NCI-H774 (cell line): Measurements from ENCODE around the gene OPCML.

Source experiments
- DNase-seq: peaks from one replicate; lab custom pipeline; 2025; lab: John Stamatoyannopoulos, UW

The OPCML gene

GRCh38 chr11:132848336-132848735, 684.0 kb downstream of the OPCML start:
- DNase-seq, result no peak

- DNase-seq, result no peak
Observed at GRCh38 chr11:132846075-132846474, 686.2 kb downstream of the OPCML start.

GRCh38 chr11:132844956-132845696, 687.2 kb downstream of the OPCML start:
- no peak for DNase-seq

GRCh38 chr11:132840660-132841059, 691.6 kb downstream of the OPCML start:
- no peak for DNase-seq

- no peak for DNase-seq
Observed at GRCh38 chr11:132840191-132840590, 692.1 kb downstream of the OPCML start.

- DNase-seq, result no peak
Observed at GRCh38 chr11:132839236-132839945, 692.9 kb downstream of the OPCML start.

- DNase-seq, result no peak
Observed at GRCh38 chr11:132838627-132839026, 693.7 kb downstream of the OPCML start.

- DNase-seq, result no peak
Observed at GRCh38 chr11:132831272-132831671, 701.0 kb downstream of the OPCML start.

GRCh38 chr11:132824642-132825041, 707.7 kb downstream of the OPCML start:
- DNase-seq, result no peak

GRCh38 chr11:132822276-132822675, 710.0 kb downstream of the OPCML start:
- DNase-seq, result no peak

- no peak for DNase-seq
Observed at GRCh38 chr11:132821499-132821898, 710.8 kb downstream of the OPCML start.

- DNase-seq, result no peak
Observed at GRCh38 chr11:132821014-132821413, 711.3 kb downstream of the OPCML start.

- no peak for DNase-seq
Observed at GRCh38 chr11:132818951-132819350, 713.4 kb downstream of the OPCML start.

- no peak for DNase-seq
Observed at GRCh38 chr11:132817387-132817786, 714.9 kb downstream of the OPCML start.

- no peak for DNase-seq
Observed at GRCh38 chr11:132814410-132814809, 717.9 kb downstream of the OPCML start.

- no peak for DNase-seq
Observed at GRCh38 chr11:132811649-132812048, 720.7 kb downstream of the OPCML start.

- DNase-seq, result no peak
Observed at GRCh38 chr11:132809070-132809469, 723.2 kb downstream of the OPCML start.

- DNase-seq, result no peak
Observed at GRCh38 chr11:132804258-132804657, 728.0 kb downstream of the OPCML start.

GRCh38 chr11:132803436-132803835, 728.9 kb downstream of the OPCML start:
- no peak for DNase-seq

- no peak for DNase-seq
Observed at GRCh38 chr11:132802947-132803346, 729.4 kb downstream of the OPCML start.

GRCh38 chr11:132793831-132794230, 738.5 kb downstream of the OPCML start:
- no peak for DNase-seq

GRCh38 chr11:132792341-132793140, 739.8 kb downstream of the OPCML start:
- DNase-seq, result no peak

GRCh38 chr11:132790971-132791370, 741.3 kb downstream of the OPCML start:
- no peak for DNase-seq
